ENCODE results near the gene PPM1N.
A peak's percentile ranks its signal among the peaks of the same experiment; 100 is the strongest.

The PPM1N gene

GRCh38 chr19:45471111-45471930, 26.9 kb upstream of the PPM1N start:
- no peak for DNase-seq

DNA sequence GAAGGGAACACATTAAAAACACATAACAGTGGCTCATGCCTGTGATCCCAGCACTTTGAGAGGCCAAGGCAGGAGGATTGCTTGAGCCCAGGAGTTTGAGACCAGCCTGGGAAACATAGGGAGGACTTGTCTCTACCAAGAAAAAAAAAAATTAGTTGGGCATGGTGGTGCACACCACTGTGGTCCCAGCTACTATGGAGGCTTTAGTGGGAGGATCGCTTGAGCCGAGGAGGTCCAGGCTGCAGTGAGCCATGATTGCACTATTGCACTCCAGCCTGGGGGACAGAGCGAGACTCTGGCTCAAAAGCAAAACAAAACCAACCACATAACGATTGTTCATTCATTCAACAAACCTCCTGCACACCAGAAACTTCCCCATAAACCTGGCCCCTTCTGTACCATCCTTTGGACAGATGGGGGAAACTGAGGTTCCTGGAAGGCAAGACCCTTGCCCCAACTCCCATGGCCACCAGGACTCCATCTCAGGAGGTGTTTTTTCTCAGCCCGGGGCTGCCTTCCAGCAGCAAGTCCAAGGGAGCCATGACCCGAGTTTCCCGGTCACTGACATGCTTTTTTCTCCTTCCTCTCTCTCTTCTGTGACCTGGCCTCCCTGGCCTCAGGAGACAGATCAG, 26.2 kb upstream of the PPM1N start:
- DNase-seq, result no peak

DNA sequence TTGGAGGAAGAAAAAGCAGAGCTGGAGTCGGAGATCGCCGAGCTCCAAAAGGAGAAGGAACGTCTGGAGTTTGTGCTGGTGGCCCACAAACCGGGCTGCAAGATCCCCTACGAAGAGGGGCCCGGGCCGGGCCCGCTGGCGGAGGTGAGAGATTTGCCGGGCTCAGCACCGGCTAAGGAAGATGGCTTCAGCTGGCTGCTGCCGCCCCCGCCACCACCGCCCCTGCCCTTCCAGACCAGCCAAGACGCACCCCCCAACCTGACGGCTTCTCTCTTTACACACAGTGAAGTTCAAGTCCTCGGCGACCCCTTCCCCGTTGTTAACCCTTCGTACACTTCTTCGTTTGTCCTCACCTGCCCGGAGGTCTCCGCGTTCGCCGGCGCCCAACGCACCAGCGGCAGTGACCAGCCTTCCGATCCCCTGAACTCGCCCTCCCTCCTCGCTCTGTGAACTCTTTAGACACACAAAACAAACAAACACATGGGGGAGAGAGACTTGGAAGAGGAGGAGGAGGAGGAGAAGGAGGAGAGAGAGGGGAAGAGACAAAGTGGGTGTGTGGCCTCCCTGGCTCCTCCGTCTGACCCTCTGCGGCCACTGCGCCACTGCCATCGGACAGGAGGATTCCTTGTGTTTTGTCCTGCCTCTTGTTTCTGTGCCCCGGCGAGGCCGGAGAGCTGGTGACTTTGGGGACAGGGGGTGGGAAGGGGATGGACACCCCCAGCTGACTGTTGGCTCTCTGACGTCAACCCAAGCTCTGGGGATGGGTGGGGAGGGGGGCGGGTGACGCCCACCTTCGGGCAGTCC, 25.5 kb upstream of the PPM1N start:
- no peak for DNase-seq

DNA sequence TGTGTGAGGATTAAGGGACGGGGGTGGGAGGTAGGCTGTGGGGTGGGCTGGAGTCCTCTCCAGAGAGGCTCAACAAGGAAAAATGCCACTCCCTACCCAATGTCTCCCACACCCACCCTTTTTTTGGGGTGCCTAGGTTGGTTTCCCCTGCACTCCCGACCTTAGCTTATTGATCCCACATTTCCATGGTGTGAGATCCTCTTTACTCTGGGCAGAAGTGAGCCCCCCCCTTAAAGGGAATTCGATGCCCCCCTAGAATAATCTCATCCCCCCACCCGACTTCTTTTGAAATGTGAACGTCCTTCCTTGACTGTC, 24.9 kb upstream of the PPM1N start:
- no peak for DNase-seq

- no peak for DNase-seq
Observed at GRCh38 chr19:45473682-45474605, 24.3 kb upstream of the PPM1N start.

DNA sequence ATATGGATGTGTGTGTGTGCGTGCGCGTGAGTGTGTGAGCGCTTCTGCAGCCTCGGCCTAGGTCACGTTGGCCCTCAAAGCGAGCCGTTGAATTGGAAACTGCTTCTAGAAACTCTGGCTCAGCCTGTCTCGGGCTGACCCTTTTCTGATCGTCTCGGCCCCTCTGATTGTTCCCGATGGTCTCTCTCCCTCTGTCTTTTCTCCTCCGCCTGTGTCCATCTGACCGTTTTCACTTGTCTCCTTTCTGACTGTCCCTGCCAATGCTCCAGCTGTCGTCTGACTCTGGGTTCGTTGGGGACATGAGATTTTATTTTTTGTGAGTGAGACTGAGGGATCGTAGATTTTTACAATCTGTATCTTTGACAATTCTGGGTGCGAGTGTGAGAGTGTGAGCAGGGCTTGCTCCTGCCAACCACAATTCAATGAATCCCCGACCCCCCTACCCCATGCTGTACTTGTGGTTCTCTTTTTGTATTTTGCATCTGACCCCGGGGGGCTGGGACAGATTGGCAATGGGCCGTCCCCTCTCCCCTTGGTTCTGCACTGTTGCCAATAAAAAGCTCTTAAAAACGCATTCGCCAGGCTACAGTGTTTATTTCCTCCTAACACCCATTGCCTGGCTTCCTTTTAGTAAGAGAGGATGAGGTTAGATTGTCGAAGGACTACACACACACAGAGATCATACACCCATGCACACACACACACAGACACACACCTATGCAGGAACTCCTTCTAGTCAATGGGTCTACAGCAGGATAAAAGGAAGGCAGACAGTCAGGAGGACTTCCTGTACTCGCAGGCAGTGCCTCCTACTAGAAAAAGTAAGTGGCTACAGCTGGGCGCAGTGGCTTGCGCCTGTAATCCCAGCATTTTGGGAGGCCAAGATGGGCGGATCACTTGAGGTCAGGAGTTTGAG, 23.4 kb upstream of the PPM1N start:
- DNase-seq, result no peak

DNA sequence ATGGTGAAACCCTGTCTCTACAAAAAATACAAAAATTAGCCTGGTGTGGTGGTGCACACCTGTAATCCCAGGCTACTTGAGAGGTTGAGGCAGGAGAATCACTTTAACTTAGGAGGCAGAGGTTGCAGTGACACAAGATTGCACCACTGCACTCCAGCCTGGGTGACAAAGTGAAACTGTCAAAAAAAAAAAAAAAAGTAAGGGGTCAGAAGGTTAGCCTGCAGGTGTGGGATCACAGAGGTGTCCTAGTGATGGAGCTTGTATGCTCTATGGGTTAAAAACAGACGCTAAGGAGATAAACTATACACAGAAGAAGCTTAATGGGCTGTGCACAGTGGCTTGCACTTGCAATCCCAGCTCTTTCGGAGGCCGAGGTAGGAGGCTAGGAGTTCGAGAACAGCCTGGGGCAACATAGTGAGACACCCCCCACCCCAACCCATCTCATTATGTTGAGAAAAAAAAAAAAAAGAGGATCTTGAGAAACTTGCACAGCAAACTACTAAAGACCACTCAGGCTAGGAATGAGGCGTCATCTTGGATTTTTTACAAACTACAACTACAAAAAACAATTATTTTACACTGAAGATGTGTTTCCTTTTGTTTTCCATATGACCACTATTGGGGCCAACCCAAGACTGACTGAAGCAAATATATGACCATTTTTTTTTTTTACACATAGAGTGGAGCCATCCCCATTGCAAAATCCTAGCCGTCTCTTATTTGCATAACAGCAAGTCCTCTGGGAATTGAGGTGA, 22.5 kb upstream of the PPM1N start:
- DNase-seq, result no peak

GRCh38 chr19:45476304-45476703, 21.9 kb upstream of the PPM1N start:
- DNase-seq, result no peak

DNA sequence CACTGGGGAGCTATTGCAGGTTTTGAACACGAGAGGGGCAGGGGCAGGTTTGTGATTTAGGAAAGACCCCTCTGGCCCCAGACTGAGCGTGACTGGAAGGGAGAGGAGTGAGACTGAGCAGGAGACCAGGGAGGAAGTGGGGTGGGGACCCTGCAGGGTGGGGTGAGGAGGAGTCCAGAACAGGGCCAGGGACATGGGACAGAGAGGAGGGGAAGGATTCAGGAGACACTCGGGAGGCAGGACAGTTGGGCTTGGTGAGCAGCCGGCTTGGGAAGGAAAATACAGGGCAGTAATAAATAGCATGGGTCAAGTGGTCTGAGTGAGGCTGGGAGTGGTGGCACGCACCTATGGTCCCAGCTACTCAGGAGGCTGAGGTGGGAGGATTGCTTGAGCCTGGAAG, 21.1 kb upstream of the PPM1N start:
- DNase-seq, result no peak

- no peak for DNase-seq
Observed at GRCh38 chr19:45477713-45478453, 20.4 kb upstream of the PPM1N start.

DNA sequence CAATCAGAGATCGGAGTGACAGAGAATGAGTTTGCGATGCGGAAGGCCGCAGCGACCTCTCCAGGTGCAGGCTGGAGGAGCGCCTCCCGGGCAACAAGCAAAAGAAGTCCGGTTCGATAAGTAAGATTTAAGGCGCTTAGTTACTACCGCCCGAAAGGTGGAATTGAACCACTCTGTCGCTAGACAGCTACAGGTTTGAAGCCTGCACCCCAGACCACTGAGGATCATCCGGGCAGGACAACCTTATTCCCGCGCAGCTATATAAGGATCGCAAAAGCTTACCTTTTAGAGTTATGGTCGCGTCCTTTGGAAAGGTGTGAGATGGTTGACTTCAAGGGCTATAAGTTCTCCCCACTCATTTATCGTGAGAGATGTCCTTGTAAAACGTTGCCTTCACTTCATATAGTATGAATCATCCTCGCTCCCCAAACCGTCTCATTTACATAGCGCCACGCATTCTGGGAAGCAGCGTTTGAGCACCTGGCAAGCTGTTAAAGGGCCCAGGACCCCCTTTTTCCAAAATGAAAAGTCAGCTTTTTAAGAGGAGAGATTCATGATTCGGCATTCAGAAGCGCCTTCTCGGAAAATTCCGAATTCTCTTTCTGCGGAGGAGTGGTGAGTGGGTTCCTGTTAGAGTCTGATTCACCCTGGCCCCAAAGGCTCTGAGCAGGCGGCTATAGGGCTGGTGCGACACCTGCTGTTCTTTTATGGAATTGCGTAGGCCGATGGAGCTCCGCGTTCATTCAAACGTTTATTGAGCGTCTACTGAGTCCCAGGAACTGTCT, 19.6 kb upstream of the PPM1N start:
- DNase-seq, result peak; percentile 93

DNA sequence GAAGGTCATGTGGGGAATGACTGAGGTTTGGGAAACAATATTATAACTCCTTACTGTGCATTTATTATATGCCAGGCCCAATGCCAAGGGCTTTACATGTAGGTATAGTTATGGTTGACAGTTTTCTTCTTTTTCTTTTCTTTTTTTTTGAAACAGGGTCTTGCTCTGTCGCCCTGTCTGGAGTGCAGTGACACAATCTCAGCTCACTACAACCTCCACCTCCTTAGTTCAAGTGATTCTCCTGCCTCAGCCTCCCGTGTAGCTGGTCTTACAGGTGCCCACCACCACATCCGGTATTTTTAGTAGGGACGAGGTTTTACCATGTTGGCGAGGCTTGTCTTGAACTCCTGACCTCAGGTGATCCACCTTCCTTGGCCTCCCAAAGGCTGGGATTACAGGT, 15.2 kb upstream of the PPM1N start:
- DNase-seq, result no peak

- DNase-seq, result no peak
Observed at GRCh38 chr19:45484273-45484945, 13.8 kb upstream of the PPM1N start.

- peak; percentile 95 for DNase-seq
Observed at GRCh38 chr19:45485305-45486077, 12.8 kb upstream of the PPM1N start.

DNA sequence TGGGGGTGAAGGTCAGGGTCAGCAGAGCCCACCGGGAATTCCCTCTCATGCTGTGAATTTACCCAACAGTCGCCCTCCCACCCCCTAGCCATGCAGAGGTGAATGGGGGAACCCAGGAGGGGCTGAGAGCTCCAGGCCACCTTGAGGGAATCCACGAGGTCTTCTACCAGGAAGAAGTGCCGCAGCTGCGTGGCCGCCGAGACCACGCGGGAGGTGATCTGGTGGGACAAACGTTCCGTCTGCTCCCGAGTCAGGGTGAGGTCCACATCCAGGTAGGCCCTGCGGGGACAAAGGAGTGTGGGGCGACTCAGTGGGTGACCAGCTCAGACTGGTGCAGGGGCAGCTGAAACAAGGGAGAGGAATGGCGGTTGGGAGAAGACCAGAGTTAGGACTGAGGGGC, 9.5 kb upstream of the PPM1N start:
- DNase-seq, result no peak

DNA sequence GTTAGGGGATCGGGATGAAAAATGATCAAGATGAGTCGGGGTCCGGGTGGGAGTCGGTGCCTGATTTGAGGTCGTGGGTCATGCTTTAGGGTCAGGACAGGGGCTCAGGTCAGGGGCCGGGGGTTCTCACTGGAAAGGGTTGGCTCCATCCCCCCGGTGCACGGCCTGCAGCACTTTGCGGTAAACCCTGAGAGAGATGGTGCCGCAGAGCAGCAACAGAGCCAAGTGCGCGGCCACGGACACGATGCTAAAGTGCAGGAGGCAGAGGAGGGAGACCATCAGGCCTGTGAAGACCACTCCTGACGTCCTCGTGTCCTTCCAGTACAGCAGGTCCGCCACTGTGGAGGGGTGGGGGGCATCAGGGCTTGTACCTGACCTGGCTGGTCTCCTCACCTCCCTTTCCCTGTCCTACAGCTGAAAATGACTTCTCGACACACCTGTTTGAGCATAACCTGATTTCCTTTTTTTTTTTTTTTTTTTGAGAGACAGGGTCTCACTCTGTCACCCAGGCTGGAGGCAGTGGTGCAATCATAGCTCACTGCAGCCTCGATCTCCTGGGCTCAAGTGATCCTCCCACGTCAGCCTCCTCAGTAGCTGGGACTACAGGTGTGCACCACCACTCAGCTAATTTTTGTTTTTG, 8.9 kb upstream of the PPM1N start:
- DNase-seq, result no peak

- no peak for DNase-seq
Observed at GRCh38 chr19:45492137-45492626, 6.1 kb upstream of the PPM1N start.

All from NCI-H1694 treated with DMSO at 0.1 percent for 48 hours (cell line).